ENCODE data around the gene CABP4. TPM values are rescaled to one million over a fixed set of nuclear protein-coding genes. Genes with fewer than 3 reads are reported as not detected.

Gene CABP4
- polyA plus RNA-seq, 2 donors = 0.14 to 0.39 TPM

DNA sequence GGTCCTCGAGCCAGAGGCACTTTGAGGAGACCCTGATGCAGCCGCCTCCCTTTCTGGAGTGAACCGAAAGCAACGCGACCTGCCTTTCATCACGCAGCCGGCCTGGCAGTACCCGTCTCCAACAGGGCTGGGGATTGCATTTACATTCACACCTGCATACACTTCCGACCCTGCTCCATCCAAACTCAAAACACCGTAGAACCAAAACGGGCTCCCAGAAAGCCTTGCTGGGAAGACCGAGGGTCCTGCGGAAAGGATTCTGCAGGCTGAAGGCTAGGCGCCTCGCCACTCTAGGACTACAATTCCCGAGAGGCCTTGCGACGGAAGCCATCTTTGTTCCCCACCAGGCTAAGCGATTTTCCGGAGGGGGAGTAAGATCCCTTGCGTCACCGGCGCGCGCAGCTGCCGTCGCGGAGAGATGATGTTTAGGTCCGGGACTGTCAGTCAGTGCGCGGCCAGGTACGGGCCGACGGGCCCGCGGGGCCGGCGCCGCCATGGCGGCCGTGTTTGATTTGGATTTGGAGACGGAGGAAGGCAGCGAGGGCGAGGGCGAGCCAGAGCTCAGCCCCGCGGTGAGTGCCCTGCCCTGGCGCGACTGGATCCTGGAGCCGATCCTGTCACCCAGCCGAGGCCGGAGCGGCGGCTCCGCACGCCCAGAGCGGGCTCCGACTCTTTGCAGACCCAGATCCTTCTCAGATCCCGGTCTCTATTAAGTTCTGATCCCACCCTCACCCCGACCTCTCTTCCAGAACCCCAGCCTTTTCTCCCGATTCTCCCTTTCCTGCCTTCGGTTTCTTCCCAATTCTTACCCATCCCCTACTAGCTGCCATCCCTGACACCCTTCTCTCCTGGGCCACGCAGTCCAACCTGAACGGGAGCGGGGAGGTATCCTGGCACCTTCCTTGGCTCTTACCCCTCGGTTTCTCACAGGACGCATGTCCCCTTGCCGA lies 26.8 kb upstream of the CABP4 start, which contains the start of gene RPS6KB2:
Gene RPS6KB2 (plus strand): TSS at position 443 of the 950 bp plus-strand sequence. CDS start 52 bp downstream, at position 495.
- no peaks in the 10 kb centered on the region for H3K9me3 ChIP-seq (ENCODE audit: control insufficient read depth in 2 of 2, insufficient read depth in 1 of 2, low read depth in 1 of 2, low read length in 1 of 2)
- peaks cover 2 to 12% of the 10 kb centered on the region in 2 donors for H3K4me1 ChIP-seq (ENCODE audit: control insufficient read depth in 2 of 2, insufficient read depth in 2 of 2, low read length in 1 of 2)
- 0% methylated on average over 61 to 68 of the region's 68 CpGs for WGBS, 2 donors
- H3K36me3 ChIP-seq (ENCODE audit: control insufficient read depth in 2 of 2, insufficient read depth in 2 of 2, low read length in 1 of 2) = peaks cover 0 to 24% of the 10 kb centered on the region in 2 donors
- no peaks in the 10 kb centered on the region for H3K27me3 ChIP-seq (ENCODE audit: control insufficient read depth in 1 of 2, insufficient read depth in 2 of 2, low read length in 2 of 2)
- H3K27ac ChIP-seq (ENCODE audit: low read depth in 2 of 2, low read length in 1 of 2) = peak within 1 kb of the TSS; percentile 95
- peak within 1 kb of the TSS; percentile 89 to 94 for H3K4me3 ChIP-seq (ENCODE audit: low read depth in 1 of 2, low read length in 2 of 2)

DNA sequence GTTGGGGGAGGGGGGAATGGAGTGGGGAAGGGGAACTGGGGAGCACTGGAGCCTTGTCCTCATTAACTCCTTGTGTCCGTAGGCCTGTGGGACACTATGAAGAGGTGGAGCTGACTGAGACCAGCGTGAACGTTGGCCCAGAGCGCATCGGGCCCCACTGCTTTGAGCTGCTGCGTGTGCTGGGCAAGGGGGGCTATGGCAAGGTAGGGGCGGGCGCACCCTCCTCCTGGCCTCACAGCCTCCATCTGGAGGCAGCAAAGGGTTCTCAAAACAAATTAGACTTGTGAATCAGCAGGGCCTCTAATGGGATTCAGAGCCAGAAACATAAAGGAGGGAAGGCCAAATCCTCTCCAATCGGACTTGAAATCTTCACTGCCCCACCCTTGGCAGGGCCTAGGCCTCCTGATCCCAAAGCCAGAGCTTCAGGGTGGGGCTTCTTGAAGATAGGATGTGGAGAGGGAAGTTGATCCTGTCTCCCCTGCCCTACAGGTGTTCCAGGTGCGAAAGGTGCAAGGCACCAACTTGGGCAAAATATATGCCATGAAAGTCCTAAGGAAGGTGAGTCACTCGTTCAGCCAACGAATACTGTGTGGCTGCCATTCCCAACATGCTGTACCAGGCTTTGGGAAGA lies 26.0 kb upstream of the CABP4 start:
- H3K27me3 ChIP-seq (ENCODE audit: control insufficient read depth in 1 of 2, insufficient read depth in 2 of 2, low read length in 2 of 2) = no peaks in the 10 kb centered on the region
- H3K4me3 ChIP-seq (ENCODE audit: low read depth in 1 of 2, low read length in 2 of 2) = peak overlapping the region; percentile 89 to 94
- no peaks in the 10 kb centered on the region for H3K9me3 ChIP-seq (ENCODE audit: control insufficient read depth in 2 of 2, insufficient read depth in 1 of 2, low read depth in 1 of 2, low read length in 1 of 2)
- WGBS, 2 donors = 29 to 33% methylated on average over 12 of the region's 12 CpGs
- peaks cover 0 to 31% of the 10 kb centered on the region in 2 donors for H3K36me3 ChIP-seq (ENCODE audit: control insufficient read depth in 2 of 2, insufficient read depth in 2 of 2, low read length in 1 of 2)
- H3K27ac ChIP-seq (ENCODE audit: low read depth in 2 of 2, low read length in 1 of 2) = peak overlapping the region; percentile 95
- H3K4me1 ChIP-seq (ENCODE audit: control insufficient read depth in 2 of 2, insufficient read depth in 2 of 2, low read length in 1 of 2) = peaks cover 2 to 14% of the 10 kb centered on the region in 2 donors

DNA sequence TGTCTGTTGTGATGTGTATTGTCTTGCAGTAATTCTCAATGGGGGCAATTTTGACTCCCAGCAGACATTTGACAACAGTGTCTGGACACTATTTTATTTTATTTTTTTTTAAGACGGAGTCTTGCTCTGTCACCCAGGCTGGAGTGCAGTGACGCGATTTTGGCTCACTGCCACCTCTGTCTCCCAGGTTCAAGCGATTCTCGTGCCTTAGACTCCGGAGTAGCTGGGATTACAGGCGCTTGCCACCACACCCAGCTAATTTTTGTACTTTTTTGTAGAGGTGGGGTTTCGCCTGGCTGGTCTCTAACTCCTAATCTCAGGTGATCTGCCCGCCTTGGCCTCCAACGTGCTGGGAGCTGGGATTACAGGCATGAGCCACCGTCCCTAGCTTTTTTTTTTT lies 25.4 kb upstream of the CABP4 start:
- 61 to 65% methylated on average over 11 of the region's 11 CpGs for WGBS, 2 donors
- Histone ChIP-seq H3K9me3 (ENCODE audit: control insufficient read depth in 2 of 2, insufficient read depth in 1 of 2, low read depth in 1 of 2, low read length in 1 of 2) (no peaks in the 10 kb centered on the region), H3K4me3 (ENCODE audit: low read depth in 1 of 2, low read length in 2 of 2) (peak overlapping the region in 1 of 2 donors; percentile 89), H3K27me3 (ENCODE audit: control insufficient read depth in 1 of 2, insufficient read depth in 2 of 2, low read length in 2 of 2) (no peaks in the 10 kb centered on the region), H3K27ac (ENCODE audit: low read depth in 2 of 2, low read length in 1 of 2) (peak overlapping the region; percentile 95), H3K4me1 (ENCODE audit: control insufficient read depth in 2 of 2, insufficient read depth in 2 of 2, low read length in 1 of 2) (peaks cover 2 to 19% of the 10 kb centered on the region in 2 donors), H3K36me3 (ENCODE audit: control insufficient read depth in 2 of 2, insufficient read depth in 2 of 2, low read length in 1 of 2) (peaks cover 0 to 37% of the 10 kb centered on the region in 2 donors)

DNA sequence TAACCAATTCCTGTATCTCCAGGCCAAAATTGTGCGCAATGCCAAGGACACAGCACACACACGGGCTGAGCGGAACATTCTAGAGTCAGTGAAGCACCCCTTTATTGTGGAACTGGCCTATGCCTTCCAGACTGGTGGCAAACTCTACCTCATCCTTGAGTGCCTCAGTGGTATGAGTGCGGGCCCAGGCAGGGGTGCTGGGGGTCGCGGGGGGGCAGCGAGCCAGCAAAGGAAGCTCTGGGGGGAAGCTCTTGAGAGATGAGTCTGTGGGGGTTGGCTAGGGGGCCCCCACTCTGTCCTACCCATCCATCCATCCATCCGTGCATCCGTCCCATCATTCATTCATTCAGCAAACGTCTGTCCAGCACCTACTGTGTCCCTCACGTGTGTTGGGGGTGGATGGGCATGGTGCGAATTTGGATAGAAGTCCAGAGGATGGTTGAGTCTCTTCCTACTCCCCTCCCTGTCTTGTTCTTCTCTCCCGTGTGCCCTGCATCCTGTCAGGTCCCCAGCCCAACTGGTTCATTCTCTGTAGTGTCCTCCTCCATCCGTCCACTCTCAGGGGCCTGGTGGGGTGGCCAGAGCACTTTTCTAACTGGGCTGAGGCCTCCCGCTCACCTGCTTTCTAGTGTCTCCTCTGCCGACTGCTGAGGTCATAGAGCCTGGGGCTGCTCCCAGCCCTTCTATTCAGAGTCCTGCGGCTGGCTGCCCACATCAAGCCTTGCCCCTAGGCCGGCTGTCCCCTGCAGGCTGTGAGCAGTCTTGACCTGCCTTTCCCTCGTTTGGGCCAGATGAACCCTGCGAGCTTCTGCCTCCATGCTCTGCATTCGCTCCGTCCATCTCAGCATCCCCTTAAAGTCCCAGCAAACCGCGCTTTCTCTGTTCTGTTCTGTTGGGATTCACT lies 23.6 kb upstream of the CABP4 start:
- WGBS, 2 donors = 89 to 90% methylated on average over 24 of the region's 24 CpGs
- Histone ChIP-seq H3K36me3 (ENCODE audit: control insufficient read depth in 2 of 2, insufficient read depth in 2 of 2, low read length in 1 of 2) (peaks cover 3 to 54% of the 10 kb centered on the region in 2 donors), H3K27me3 (ENCODE audit: control insufficient read depth in 1 of 2, insufficient read depth in 2 of 2, low read length in 2 of 2) (no peaks in the 10 kb centered on the region), H3K9me3 (ENCODE audit: control insufficient read depth in 2 of 2, insufficient read depth in 1 of 2, low read depth in 1 of 2, low read length in 1 of 2) (no peaks in the 10 kb centered on the region), H3K4me3 (ENCODE audit: low read depth in 1 of 2, low read length in 2 of 2) (no peak overlapping the region), H3K27ac (ENCODE audit: low read depth in 2 of 2, low read length in 1 of 2) (no peak overlapping the region), H3K4me1 (ENCODE audit: control insufficient read depth in 2 of 2, insufficient read depth in 2 of 2, low read length in 1 of 2) (peaks cover 8 to 23% of the 10 kb centered on the region in 2 donors)

DNA sequence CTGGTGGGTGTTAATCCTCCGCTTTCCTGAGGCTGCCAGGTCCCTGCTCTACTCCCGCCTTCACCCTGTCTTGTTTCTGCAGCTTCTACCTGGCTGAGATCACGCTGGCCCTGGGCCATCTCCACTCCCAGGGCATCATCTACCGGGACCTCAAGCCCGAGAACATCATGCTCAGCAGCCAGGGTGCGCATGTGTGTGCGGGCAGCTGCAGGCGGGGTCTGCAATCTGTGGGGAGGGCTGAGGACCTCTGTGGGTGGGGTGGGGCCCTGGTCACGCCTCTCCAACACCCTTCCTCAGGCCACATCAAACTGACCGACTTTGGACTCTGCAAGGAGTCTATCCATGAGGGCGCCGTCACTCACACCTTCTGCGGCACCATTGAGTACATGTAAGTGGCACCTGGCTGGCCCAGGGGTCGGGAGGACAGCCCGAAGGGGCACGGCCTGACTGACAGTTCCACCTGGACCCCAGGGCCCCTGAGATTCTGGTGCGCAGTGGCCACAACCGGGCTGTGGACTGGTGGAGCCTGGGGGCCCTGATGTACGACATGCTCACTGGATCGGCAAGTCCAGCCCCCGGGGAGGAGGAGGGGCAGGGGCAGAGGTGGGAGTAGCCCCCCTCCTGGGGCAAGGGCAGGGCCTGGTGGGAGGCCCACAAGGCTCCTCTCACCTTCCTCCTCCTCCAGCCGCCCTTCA lies 22.4 kb upstream of the CABP4 start:
- no peak overlapping the region for H3K27ac ChIP-seq (ENCODE audit: low read depth in 2 of 2, low read length in 1 of 2)
- peaks cover 8 to 22% of the 10 kb centered on the region in 2 donors for H3K4me1 ChIP-seq (ENCODE audit: control insufficient read depth in 2 of 2, insufficient read depth in 2 of 2, low read length in 1 of 2)
- H3K36me3 ChIP-seq (ENCODE audit: control insufficient read depth in 2 of 2, insufficient read depth in 2 of 2, low read length in 1 of 2) = peaks cover 3 to 58% of the 10 kb centered on the region in 2 donors
- H3K27me3 ChIP-seq (ENCODE audit: control insufficient read depth in 1 of 2, insufficient read depth in 2 of 2, low read length in 2 of 2) = no peaks in the 10 kb centered on the region
- 84 to 87% methylated on average over 22 of the region's 22 CpGs for WGBS, 2 donors
- H3K4me3 ChIP-seq (ENCODE audit: low read depth in 1 of 2, low read length in 2 of 2) = no peak overlapping the region
- no peaks in the 10 kb centered on the region for H3K9me3 ChIP-seq (ENCODE audit: control insufficient read depth in 2 of 2, insufficient read depth in 1 of 2, low read depth in 1 of 2, low read length in 1 of 2)

DNA sequence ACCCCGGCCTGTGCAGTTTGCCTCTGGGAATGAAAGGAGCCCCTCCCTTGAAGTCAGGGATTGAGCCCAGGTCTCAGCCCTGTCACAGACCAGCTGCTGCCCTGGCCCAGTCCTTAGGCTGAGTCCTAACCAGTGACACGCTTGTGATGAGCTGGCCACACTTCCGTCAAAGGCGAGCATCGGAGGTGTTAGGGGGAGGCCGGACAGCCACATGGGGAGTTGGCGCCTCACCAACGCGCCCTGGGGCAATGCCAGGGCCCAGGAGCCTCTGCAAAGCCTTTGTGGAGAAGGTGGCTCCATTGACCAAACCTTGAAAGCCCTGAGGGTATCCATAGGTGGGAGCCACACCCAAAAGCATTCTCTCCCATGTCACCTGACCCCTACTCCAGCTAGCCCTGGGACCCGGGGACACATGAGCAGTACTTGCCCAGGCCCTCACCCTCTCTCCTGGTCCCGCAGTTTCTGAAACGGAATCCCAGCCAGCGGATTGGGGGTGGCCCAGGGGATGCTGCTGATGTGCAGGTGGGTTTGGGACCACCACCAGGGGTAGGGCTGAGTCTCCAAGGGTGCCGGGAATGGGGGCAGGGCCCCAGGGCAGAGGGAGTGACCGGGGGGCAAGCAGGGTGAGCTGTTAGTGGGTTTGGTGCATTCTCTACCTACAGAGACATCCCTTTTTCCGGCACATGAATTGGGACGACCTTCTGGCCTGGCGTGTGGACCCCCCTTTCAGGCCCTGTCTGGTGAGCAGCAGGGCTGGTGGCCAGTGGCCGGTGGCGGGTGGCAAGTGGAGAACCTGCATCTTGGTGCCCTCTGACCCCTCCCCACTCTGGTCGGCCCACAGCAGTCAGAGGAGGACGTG lies 21.4 kb upstream of the CABP4 start:
- peaks cover 3 to 67% of the 10 kb centered on the region in 2 donors for H3K36me3 ChIP-seq (ENCODE audit: control insufficient read depth in 2 of 2, insufficient read depth in 2 of 2, low read length in 1 of 2)
- peaks cover 8 to 22% of the 10 kb centered on the region in 2 donors for H3K4me1 ChIP-seq (ENCODE audit: control insufficient read depth in 2 of 2, insufficient read depth in 2 of 2, low read length in 1 of 2)
- H3K27ac ChIP-seq (ENCODE audit: low read depth in 2 of 2, low read length in 1 of 2) = no peak overlapping the region
- no peaks in the 10 kb centered on the region for H3K27me3 ChIP-seq (ENCODE audit: control insufficient read depth in 1 of 2, insufficient read depth in 2 of 2, low read length in 2 of 2)
- 77 to 78% methylated on average over 22 of the region's 22 CpGs for WGBS, 2 donors
- H3K9me3 ChIP-seq (ENCODE audit: control insufficient read depth in 2 of 2, insufficient read depth in 1 of 2, low read depth in 1 of 2, low read length in 1 of 2) = no peaks in the 10 kb centered on the region
- H3K4me3 ChIP-seq (ENCODE audit: low read depth in 1 of 2, low read length in 2 of 2) = no peak overlapping the region

DNA sequence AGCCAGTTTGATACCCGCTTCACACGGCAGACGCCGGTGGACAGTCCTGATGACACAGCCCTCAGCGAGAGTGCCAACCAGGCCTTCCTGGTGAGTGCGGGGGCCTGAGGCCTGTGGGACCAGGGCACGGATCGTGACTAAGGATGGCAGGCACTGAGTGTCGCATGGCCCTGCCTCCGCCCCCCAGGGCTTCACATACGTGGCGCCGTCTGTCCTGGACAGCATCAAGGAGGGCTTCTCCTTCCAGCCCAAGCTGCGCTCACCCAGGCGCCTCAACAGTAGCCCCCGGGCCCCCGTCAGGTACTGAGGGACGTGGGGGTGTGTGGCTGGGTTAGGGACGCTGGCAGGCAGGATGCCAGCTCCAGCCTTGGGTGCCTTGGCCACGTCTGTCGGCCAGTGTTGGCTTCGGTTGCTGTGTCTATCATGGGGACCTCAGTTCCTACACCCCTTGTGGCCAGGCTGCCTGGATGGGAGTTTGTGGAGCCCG lies 20.7 kb upstream of the CABP4 start:
- no peak overlapping the region for H3K4me3 ChIP-seq (ENCODE audit: low read depth in 1 of 2, low read length in 2 of 2)

More for the DNA sequence above, 20.7 kb upstream of the CABP4 start:
- Histone ChIP-seq H3K36me3 (ENCODE audit: control insufficient read depth in 2 of 2, insufficient read depth in 2 of 2, low read length in 1 of 2) (peaks cover 3 to 71% of the 10 kb centered on the region in 2 donors), H3K9me3 (ENCODE audit: control insufficient read depth in 2 of 2, insufficient read depth in 1 of 2, low read depth in 1 of 2, low read length in 1 of 2) (no peaks in the 10 kb centered on the region), H3K4me1 (ENCODE audit: control insufficient read depth in 2 of 2, insufficient read depth in 2 of 2, low read length in 1 of 2) (peaks cover 9 to 20% of the 10 kb centered on the region in 2 donors), H3K27ac (ENCODE audit: low read depth in 2 of 2, low read length in 1 of 2) (peak overlapping the region in 1 of 2 donors; percentile 22), H3K27me3 (ENCODE audit: control insufficient read depth in 1 of 2, insufficient read depth in 2 of 2, low read length in 2 of 2) (no peaks in the 10 kb centered on the region)
- 70 to 76% methylated on average over 23 of the region's 23 CpGs for WGBS, 2 donors

Measured in esophagus (tissue), 2 donors.